SU-DHL-6 (cell line): Measurements from ENCODE around the gene MYMK.

Experiments
- CTCF ChIP-seq: fragments of 200-600 bp; sonication (generic); IDR thresholded peaks from one replicate; pipeline ENCODE4 v1.5.1; 2017; ENCODE audit warnings: antibody characterized with exemption, mild to moderate bottlenecking, low read length, moderate library complexity; ENCODE audit not compliant: insufficient read depth, poor library complexity, severe bottlenecking
- EZH2phosphoT487 ChIP-seq: fragments of 200-600 bp; sonication (generic), shearing (Covaris generic); conservative IDR thresholded peaks from 2 replicates; pipeline ENCODE4 v1.6.1; 2018; ENCODE audit warnings: mild to moderate bottlenecking, antibody characterized with exemption, low read length, moderate library complexity, mixed read lengths

GRCh38 chr9:133563291-133563796 lies 38.6 kb upstream of the MYMK start:
- TF ChIP-seq CTCF (no peak), EZH2phosphoT487 (no peak)
